ENCODE data around the gene GON4L. TPM values are rescaled to one million over a fixed set of nuclear protein-coding genes. Genes with fewer than 3 reads are reported as not detected.
"Not testable (repeated sequence)": the region's sequence is repeated elsewhere in the genome, so short reads cannot be mapped to it uniquely, and the experiment has no call there.

GON4L gene
- polyA plus RNA-seq, 3 donors, result 40.4 to 70.5 (median 60.6) TPM

- no peak for DNase-seq
Measured at GRCh38 chr1:155833665-155834295, 23.2 kb downstream of the GON4L start.

GRCh38 chr1:155831279-155831976 lies 25.6 kb downstream of the GON4L start:
- DNase-seq, result no peak

- no peak for DNase-seq
Measured at GRCh38 chr1:155827450-155827849, 29.6 kb downstream of the GON4L start.

- no peak for DNase-seq
Measured at GRCh38 chr1:155816351-155816750, 40.7 kb downstream of the GON4L start.

GRCh38 chr1:155813672-155814071 lies 43.3 kb downstream of the GON4L start:
- DNase-seq, result no peak

GRCh38 chr1:155812878-155813277 lies 44.1 kb downstream of the GON4L start:
- no peak for DNase-seq

- no peak for DNase-seq
Measured at GRCh38 chr1:155809088-155809487, 47.9 kb downstream of the GON4L start.

DNA sequence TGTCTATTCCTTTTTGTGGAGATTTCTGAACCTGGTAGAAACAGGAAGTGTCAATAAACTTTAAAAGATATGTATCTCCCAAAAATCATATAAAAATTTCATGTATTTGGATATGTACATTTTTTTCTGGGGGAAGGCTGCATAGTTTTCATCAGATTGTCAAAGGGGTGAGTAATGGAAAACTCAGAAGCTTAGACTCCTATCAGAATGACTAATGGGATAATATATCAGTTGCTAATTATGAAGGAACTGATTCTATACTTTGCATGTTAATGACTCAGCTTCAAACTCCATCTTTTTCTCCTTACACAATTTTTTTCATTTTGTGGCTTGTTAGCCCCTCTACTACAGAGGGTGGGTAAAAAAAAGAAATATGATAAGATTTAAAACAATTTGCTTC lies 55.9 kb downstream of the GON4L start:
- DNase-seq, result no peak

GRCh38 chr1:155795618-155796017 lies 61.4 kb downstream of the GON4L start:
- not testable (repeated sequence) for DNase-seq

GRCh38 chr1:155794605-155795245 lies 62.3 kb downstream of the GON4L start:
- DNase-seq, result no peak

DNA sequence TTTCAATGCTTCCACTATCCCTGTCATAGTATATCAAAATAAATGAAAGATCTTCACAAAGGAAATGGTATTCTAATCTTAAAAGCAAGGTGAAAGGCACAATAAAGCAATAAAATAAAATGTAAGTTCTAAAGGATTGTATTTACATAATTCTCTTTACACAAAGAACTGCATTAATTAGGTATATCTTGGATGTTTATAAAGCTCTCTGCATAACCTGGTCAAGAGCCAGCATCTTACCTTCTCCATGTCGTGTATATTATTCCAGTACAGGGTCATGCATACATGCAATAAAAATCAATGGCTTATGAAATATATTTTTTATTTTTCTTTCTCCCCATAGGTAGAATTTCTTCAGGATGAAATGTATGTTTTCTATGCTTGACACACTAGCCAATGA lies 63.8 kb downstream of the GON4L start:
- no peak for DNase-seq

GRCh38 chr1:155777582-155777981 lies 79.4 kb downstream of the GON4L start:
- no peak for DNase-seq

DNA sequence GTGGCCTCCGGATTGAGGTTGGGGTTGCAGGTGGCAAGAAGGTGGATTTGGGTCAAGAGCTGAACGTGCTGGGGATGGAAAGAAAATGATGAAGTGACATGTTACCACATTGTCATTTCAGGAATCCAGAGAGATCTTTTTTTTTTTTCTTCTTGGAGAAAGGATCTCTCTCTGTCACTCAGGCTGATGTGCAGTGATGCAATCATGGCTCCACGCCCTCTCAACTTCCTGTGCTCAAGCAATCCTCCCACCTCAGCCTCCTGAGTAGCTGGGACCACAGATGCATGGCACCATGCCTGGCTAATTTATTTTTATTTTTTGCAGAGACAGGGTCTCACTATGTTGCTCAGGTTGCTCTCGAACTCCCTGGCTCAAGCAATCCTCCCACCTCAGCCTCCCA lies 80.6 kb downstream of the GON4L start:
- no peak for DNase-seq

GRCh38 chr1:155773221-155773620 lies 83.8 kb downstream of the GON4L start:
- DNase-seq, result no peak

GRCh38 chr1:155769257-155769656 lies 87.8 kb downstream of the GON4L start:
- no peak for DNase-seq

- not testable (repeated sequence) for DNase-seq
Measured at GRCh38 chr1:155767399-155767989, 89.5 kb downstream of the GON4L start.

DNA sequence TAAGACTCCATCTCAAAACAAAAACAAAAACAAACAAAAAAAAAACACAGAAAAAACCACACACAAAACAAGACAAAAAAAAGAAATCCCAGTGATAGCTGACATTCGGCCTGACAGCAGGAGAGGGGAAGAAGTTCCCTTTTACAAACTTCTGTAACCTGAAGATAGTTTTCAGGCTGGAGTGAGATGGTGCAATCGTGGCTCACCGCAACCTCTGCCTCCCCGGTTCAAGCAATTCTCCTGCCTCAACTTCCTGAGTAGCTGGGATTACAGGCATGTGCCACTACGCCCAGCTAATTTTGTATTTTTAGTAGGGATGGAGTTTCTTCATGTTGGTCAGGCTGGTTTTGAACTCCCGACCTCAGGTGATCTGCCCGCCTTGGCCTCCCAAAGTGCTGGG lies 93.0 kb downstream of the GON4L start:
- not testable (repeated sequence) for DNase-seq

- not testable (repeated sequence) for DNase-seq
Measured at GRCh38 chr1:155763090-155763815, 93.8 kb downstream of the GON4L start.

- no peak for DNase-seq
Measured at GRCh38 chr1:155761736-155762405, 95.1 kb downstream of the GON4L start.

GRCh38 chr1:155760751-155761475 lies 96.1 kb downstream of the GON4L start:
- DNase-seq, result no peak
